Lower lobe of right lung (tissue), 2 donors: ENCODE measurements around the gene SLC11A2. TPM values are rescaled to one million over a fixed set of nuclear protein-coding genes. Genes with fewer than 3 reads are reported as not detected.
A peak's percentile ranks its signal among the peaks of the same experiment; 100 is the strongest.

Experiments used
- ATAC-seq, 2 donors: fragments of 200-7000 bp; cut with Tn5 transposase; one replicate each; pipeline ENCODE4 v1.9.1; 2020 to 2022; ENCODE audit warnings: mild to moderate bottlenecking in 2 of 2, moderate library complexity in 2 of 2
- DNase-seq: peaks from one replicate; pipeline ENCODE4 v3.0.0-alpha.2; 2020
- H3K27ac ChIP-seq: fragments of 200-600 bp; one replicate; pipeline ENCODE4 v1.8.0; 2022
- H3K27me3 ChIP-seq: fragments of 200-600 bp; one replicate; pipeline ENCODE4 v1.8.0; 2022; ENCODE audit warnings: low read depth
- H3K36me3 ChIP-seq: fragments of 200-600 bp; one replicate; pipeline ENCODE4 v1.8.0; 2022; ENCODE audit warnings: mild to moderate bottlenecking
- H3K4me1 ChIP-seq: fragments of 200-600 bp; one replicate; pipeline ENCODE4 v1.8.0; 2022
- H3K4me3 ChIP-seq: fragments of 200-600 bp; one replicate; pipeline ENCODE4 v1.8.0; 2022; ENCODE audit warnings: mild to moderate bottlenecking
- H3K9me3 ChIP-seq: fragments of 200-600 bp; one replicate; pipeline ENCODE4 v1.8.0; 2022
- CTCF ChIP-seq: fragments of 200-600 bp; IDR thresholded peaks from one replicate; pipeline ENCODE4 v1.8.0; 2022; ENCODE audit warnings: antibody characterized with exemption, mild to moderate bottlenecking
- intact Hi-C: fragments of 100-400 bp; cut with DNase I; formaldehyde crosslinking; loops from one replicate; pipeline ENCODE4 v1.11.0; 2022
- long read RNA-seq: library from polyadenylated mRNA; unstranded; transcript quantifications from one replicate; pipeline ENCODE4 v2.0.0, GENCODE V29; 2021
- total RNA-seq: library from RNA; stranded (reverse); fragmentation: NEBNext Ultra II Directional; extraction: Animal tissue kit (Norgen Biotek cat#: 25700); gene quantifications from one replicate; pipeline ENCODE4 v1.2.1, GENCODE V29; 2021
- donor health status: DM: no; HTN: yes; CAD: no; lungs with severe emphysema.

The SLC11A2 gene
- 102 TPM for total RNA-seq
- long read RNA-seq, full-length matches to known transcripts = 49 of 103 reads
- long read RNA-seq, partial matches to known transcripts = 30 of 103 reads
- long read RNA-seq, other reads (novel, unspliced or antisense) = 24 of 103 reads

DNA sequence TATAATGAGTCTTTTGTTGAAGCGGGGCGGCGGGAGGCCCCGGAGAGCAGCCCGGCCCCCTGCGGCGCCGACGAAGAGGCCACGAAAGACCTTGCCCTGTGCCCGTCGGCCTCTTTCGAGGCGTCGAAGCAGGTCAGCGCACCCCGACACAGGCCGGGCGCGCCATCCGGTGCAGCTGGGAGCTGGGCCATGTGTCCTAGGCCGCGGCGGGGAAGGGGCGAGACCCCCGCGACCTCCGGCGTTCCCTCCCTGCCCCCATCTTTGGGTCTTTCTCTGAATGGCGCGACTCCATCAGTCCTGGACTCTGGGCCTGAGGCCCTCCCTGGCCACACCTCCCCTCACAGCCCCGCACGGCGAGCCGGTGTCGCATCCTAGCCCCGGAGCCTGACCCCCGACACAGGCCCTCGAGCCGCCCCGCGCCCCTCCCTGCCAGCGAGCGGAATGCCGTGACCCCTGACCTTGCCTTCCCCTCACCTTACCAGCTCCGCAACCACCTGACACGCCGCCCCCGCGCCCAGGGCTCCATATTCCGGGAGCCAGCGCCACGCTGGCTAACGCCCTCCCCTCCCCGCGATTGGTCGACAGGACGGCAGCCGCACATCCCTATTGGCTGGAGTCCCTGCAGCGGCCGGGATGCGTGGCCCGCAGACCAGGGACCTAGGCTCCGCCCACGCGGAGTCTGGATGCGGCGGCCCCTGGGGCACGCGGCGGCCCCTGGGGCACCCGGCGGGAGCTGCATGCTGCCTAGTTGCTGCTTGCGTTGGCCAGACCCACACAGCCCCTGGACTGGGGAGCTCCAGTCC lies at the start of gene SLC11A2:
Gene SLC11A2, minus strand, starts transcription at position 549 of the 803 bp plus-strand sequence. CDS start 15,656 bp downstream, outside the sequence.
- Histone ChIP-seq H3K27me3 (no peaks in the 10 kb centered on the region), H3K36me3 (no peaks in the 10 kb centered on the region), H3K9me3 (no peaks in the 10 kb centered on the region), H3K27ac (peak within 1 kb of the TSS; percentile 90), H3K4me1 (peaks cover 39% of the 10 kb centered on the region), H3K4me3 (peak within 1 kb of the TSS; percentile 82)
- DNase-seq (peak; percentile 98), ATAC-seq (peak; percentile 96 to 98)
- intact Hi-C loops = no loop called here
- peak; percentile 32 for TF ChIP-seq CTCF

GRCh38 chr12:51075390-51075789 lies 49.2 kb upstream of the SLC11A2 start:
- intact Hi-C loops = no loop called here
- H3K4me1 ChIP-seq = peaks cover 23% of the 10 kb centered on the region
- ATAC-seq = no peak

DNA sequence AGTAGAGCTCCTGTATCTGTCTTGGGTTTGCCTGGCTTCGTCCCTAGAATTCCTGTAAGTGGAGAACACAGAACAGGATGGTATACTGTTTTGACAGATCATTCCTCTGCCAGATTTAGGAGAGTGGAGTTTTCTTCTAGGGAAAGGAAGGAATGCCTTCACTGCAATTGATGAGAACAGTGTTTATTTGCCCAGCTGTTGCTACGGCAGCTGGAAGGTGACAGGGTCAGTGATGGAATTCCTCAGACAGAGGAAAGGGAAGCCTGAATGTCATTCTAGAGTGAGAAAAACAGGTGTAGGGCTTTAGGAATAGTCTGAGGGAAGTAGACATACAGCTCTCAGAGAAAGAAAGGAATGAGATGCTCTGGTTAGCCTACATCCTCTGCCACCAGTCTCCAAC lies 45.5 kb upstream of the SLC11A2 start:
- H3K27me3 ChIP-seq = no peaks in the 10 kb centered on the region
- peaks cover 6% of the 10 kb centered on the region for H3K4me1 ChIP-seq
- intact Hi-C loops = no loop called here
- no peak for TF ChIP-seq CTCF
- ATAC-seq (no peak), DNase-seq (no peak)
- H3K27ac ChIP-seq = no peak overlapping the region
- no peaks in the 10 kb centered on the region for H3K9me3 ChIP-seq
- no peak overlapping the region for H3K4me3 ChIP-seq
- H3K36me3 ChIP-seq = peaks cover 86% of the 10 kb centered on the region

More at GRCh38 chr12:51075390-51075789, 49.2 kb upstream of the SLC11A2 start:
- no peak for TF ChIP-seq CTCF
- no peaks in the 10 kb centered on the region for H3K27me3 ChIP-seq
- no peaks in the 10 kb centered on the region for H3K9me3 ChIP-seq
- no peak overlapping the region for H3K27ac ChIP-seq
- H3K4me3 ChIP-seq = no peak overlapping the region
- DNase-seq = no peak
- H3K36me3 ChIP-seq = peaks cover 54% of the 10 kb centered on the region

DNA sequence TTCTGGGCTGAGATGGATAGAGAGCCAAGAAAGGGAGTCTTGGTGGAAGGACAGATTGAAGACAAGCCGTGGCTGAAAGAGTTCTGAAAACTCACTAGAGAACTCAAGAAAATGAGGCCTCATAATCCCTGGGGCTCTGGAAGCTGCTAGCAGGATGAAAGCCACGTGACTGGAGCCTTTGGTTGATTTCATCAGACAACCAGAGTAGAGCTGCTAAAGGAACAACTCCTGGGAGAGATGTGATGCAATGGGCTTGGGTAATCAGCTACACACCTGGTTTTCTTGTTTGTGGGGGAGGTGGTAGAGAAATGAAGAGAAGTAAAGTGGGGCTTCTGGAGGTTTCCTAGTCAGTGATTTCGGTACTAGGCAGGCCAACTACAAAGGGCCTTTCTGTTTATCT lies 43.8 kb upstream of the SLC11A2 start:
- no peak for DNase-seq
- Histone ChIP-seq H3K4me3 (no peak overlapping the region), H3K9me3 (no peaks in the 10 kb centered on the region), H3K27ac (no peak overlapping the region), H3K27me3 (no peaks in the 10 kb centered on the region), H3K36me3 (peaks cover 97% of the 10 kb centered on the region), H3K4me1 (no peaks in the 10 kb centered on the region)
- intact Hi-C loops = no loop called here
- peak; percentile 67 to 80 for ATAC-seq
- no peak for TF ChIP-seq CTCF

GRCh38 chr12:51067771-51068170 lies 41.6 kb upstream of the SLC11A2 start:
- no peak overlapping the region for H3K4me3 ChIP-seq
- H3K4me1 ChIP-seq = no peaks in the 10 kb centered on the region
- DNase-seq (no peak), ATAC-seq (no peak)
- H3K27me3 ChIP-seq = no peaks in the 10 kb centered on the region
- H3K36me3 ChIP-seq = peaks cover 98% of the 10 kb centered on the region
- H3K27ac ChIP-seq = no peak overlapping the region
- intact Hi-C loops = no loop called here
- no peak for TF ChIP-seq CTCF
- H3K9me3 ChIP-seq = no peaks in the 10 kb centered on the region
